PC-9 (cell line): Measurements from ENCODE around the gene PALMD. TPM values are rescaled to one million over a fixed set of nuclear protein-coding genes. Genes with fewer than 3 reads are reported as not detected.

Experiments
- BruUV-seq: library from RNA; stranded (reverse); fragments of 400-500 nt; replicated peaks from 2 replicates; lab custom pipeline; 2021; lab: Mats Ljungman, UMichigan
- CTCF ChIA-PET: fragments of 300-600 bp; sonication (Branson Sonifier 250); formaldehyde crosslinking; loops from one replicate; lab custom pipeline; 2022; ENCODE audit warnings: antibody characterized with exemption; lab: Charles Lee
- POLR2A ChIA-PET: fragments of 300-600 bp; sonication (Branson Sonifier 250); formaldehyde crosslinking; loops from one replicate; lab custom pipeline; 2022; ENCODE audit warnings: antibody characterized with exemption; ENCODE audit not compliant: unreplicated experiment; lab: Charles Lee
- DNase-seq, 2 experiments: peaks; one replicate each; pipeline versions ENCODE4 v3.0.0 to v3.0.0-alpha.2; 2015 to 2022; ENCODE audit warnings: mixed read lengths in 1 of 2
- H2AFZ ChIP-seq: fragments of 200-600 bp; sonication (generic); 2 replicates; pipeline ENCODE4 v1.8.1; 2017; ENCODE audit warnings: antibody characterized with exemption
- H3F3A ChIP-seq: fragments of 200-600 bp; sonication (generic); 2 replicates; pipeline ENCODE4 v1.8.1; 2017; ENCODE audit warnings: antibody characterized with exemption, mild to moderate bottlenecking, low read depth; ENCODE audit not compliant: insufficient read depth
- H3K27ac ChIP-seq: fragments of 200-600 bp; sonication (generic); 2 replicates; pipeline ENCODE4 v1.6.1; 2016; ENCODE audit warnings: mixed run types
- H3K27me3 ChIP-seq: fragments of 200-600 bp; sonication (generic); 2 replicates; pipeline ENCODE4 v1.6.1; 2016; ENCODE audit warnings: low read depth, mixed run types; ENCODE audit not compliant: insufficient read depth
- H3K36me3 ChIP-seq: fragments of 200-600 bp; sonication (generic); 2 replicates; pipeline ENCODE4 v1.6.1; 2016; ENCODE audit warnings: low read depth, mixed run types
- H3K4me1 ChIP-seq: fragments of 200-600 bp; sonication (generic); replicated peaks from 2 replicates; pipeline ENCODE4 v1.6.1; 2016; ENCODE audit warnings: mixed run types; ENCODE audit not compliant: insufficient read depth
- H3K4me2 ChIP-seq: fragments of 200-600 bp; sonication (generic); 2 replicates; pipeline ENCODE4 v1.6.1; 2017; ENCODE audit warnings: mixed run types
- H3K4me3 ChIP-seq: fragments of 200-600 bp; sonication (generic); 2 replicates; pipeline ENCODE4 v1.6.1; 2016; ENCODE audit warnings: mixed run types
- H3K79me2 ChIP-seq: fragments of 200-600 bp; sonication (generic); 2 replicates; pipeline ENCODE4 v1.6.1; 2017; ENCODE audit warnings: low read depth, mixed run types
- H3K9me2 ChIP-seq: fragments of 200-600 bp; sonication (generic); 2 replicates; pipeline ENCODE4 v1.8.1; 2017; ENCODE audit warnings: mild to moderate bottlenecking; ENCODE audit not compliant: insufficient read depth
- H3K9me3 ChIP-seq: fragments of 200-600 bp; sonication (generic); 2 replicates; pipeline ENCODE4 v1.8.1; 2016; ENCODE audit warnings: low read depth; ENCODE audit not compliant: insufficient read depth
- H4K20me1 ChIP-seq: fragments of 200-600 bp; sonication (generic); 2 replicates; pipeline ENCODE4 v1.8.1; 2017; ENCODE audit not compliant: insufficient read depth
- CTCF ChIP-seq: fragments of 200-600 bp; sonication (generic); conservative IDR thresholded peaks from 2 replicates; pipeline ENCODE4 v1.6.1; 2017; ENCODE audit warnings: mixed run types, antibody characterized with exemption, mild to moderate bottlenecking, moderate library complexity
- EZH2 ChIP-seq: fragments of 200-600 bp; sonication (generic); IDR thresholded peaks from 2 replicates; pipeline ENCODE4 v1.8.0; 2017; ENCODE audit warnings: antibody characterized with exemption, low read depth
- intact Hi-C: fragments of 100-400 bp; cut with micrococcal nuclease; formaldehyde crosslinking; loops from one replicate; pipeline ENCODE4 v1.10.0; 2022; ENCODE audit not compliant: unreplicated experiment
- total RNA-seq: library from RNA; stranded (reverse); gene quantifications from 2 replicates; pipeline ENCODE4 v1.2.3, GENCODE V29; 2021

PALMD gene
- total RNA-seq, 1 experiment from 2014 or later: 0.68 TPM

GRCh38 chr1:99627615-99628014, 18.3 kb upstream of the PALMD start:
- Histone ChIP-seq H2AFZ (no peak overlapping the region), H4K20me1 (no peaks in the 10 kb centered on the region), H3K4me1 (no peaks in the 10 kb centered on the region), H3F3A (no peaks in the 10 kb centered on the region), H3K27ac (no peak overlapping the region), H3K79me2 (no peaks in the 10 kb centered on the region), H3K27me3 (no peaks in the 10 kb centered on the region), H3K36me3 (no peaks in the 10 kb centered on the region), H3K4me2 (no peak overlapping the region), H3K9me3 (no peaks in the 10 kb centered on the region; the same call in 1 of the 2 replicates), H3K9me2 (no peaks in the 10 kb centered on the region), H3K4me3 (no peak overlapping the region)
- ChIA-PET CTCF (no interaction called here), POLR2A (no interaction called here)
- DNase-seq: no peak
- no peak for TF ChIP-seq CTCF
- no peak for TF ChIP-seq EZH2
- no TSS peak for BruUV-seq
- intact Hi-C loops: no loop called here

GRCh38 chr1:99629164-99629563, 16.7 kb upstream of the PALMD start:
- DNase-seq: no peak
- Histone ChIP-seq H2AFZ (no peak overlapping the region), H3K9me3 (no peaks in the 10 kb centered on the region), H3K79me2 (no peaks in the 10 kb centered on the region), H3K4me2 (no peak overlapping the region), H3K4me1 (no peaks in the 10 kb centered on the region), H3K36me3 (no peaks in the 10 kb centered on the region), H3K27me3 (no peaks in the 10 kb centered on the region), H3K9me2 (no peaks in the 10 kb centered on the region), H3K27ac (no peak overlapping the region), H4K20me1 (no peaks in the 10 kb centered on the region), H3K4me3 (no peak overlapping the region), H3F3A (no peaks in the 10 kb centered on the region)
- intact Hi-C loops: no loop called here
- POLR2A ChIA-PET: no interaction called here
- no TSS peak for BruUV-seq
- no peak for TF ChIP-seq CTCF
- no peak for TF ChIP-seq EZH2
- CTCF ChIA-PET: no interaction called here

GRCh38 chr1:99634971-99635624, 10.8 kb upstream of the PALMD start:
- Histone ChIP-seq H3K4me1 (no peaks in the 10 kb centered on the region), H3K9me3 (no peaks in the 10 kb centered on the region), H3K9me2 (no peaks in the 10 kb centered on the region), H3K4me2 (no peak overlapping the region), H3K36me3 (no peaks in the 10 kb centered on the region), H4K20me1 (no peaks in the 10 kb centered on the region), H3K79me2 (no peaks in the 10 kb centered on the region), H3K27me3 (no peaks in the 10 kb centered on the region), H3K27ac (no peak overlapping the region), H2AFZ (no peak overlapping the region), H3K4me3 (no peak overlapping the region), H3F3A (no peaks in the 10 kb centered on the region)
- intact Hi-C loops: no loop called here
- no TSS peak for BruUV-seq
- DNase-seq: no peak
- ChIA-PET POLR2A (interaction anchor here (0.5 kb wide), 1 partner anchor 274 kb away, joined by 4 read pairs; no protein-coding TSS in a partner anchor), CTCF (interaction anchor here (0.7 kb wide), 1 partner anchor 58 kb away, joined by 3 read pairs; no protein-coding TSS in a partner anchor)
- TF ChIP-seq CTCF (no peak), EZH2 (no peak)
